ENCODE data around the gene ALKBH4. TPM values are rescaled to one million over a fixed set of nuclear protein-coding genes. Genes with fewer than 3 reads are reported as not detected.
"Not testable (repeated sequence)": the region's sequence is repeated elsewhere in the genome, so short reads cannot be mapped to it uniquely, and the experiment has no call there.

ALKBH4 gene
- total RNA-seq, 1 donor from 2014 or later, result 10.4 TPM

DNA sequence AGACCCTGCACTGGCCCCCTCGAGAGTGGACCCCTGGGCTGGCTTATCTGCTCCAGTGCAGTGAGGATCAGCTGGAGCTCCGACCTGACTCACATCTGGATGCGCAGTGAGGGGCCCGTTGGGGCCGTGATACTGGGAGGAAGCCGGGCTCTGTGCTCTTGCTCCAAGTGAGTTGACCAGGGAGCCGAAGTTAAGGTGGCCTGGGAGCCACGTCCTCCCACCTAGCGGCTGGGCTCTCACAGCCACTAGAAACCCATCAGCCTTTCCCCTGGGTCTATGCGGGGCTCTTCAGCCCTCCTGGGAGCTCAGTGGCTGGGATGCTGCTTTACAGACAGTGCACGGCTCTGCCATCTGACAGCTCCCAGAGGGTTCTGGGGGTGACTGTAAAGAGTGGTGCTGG lies 9.1 kb downstream of the ALKBH4 start:
- Histone ChIP-seq H3K4me3 (ENCODE audit: low read length in 3 of 3) (no peak overlapping the region), H3K27ac (ENCODE audit: low read depth, low read length) (no peak overlapping the region), H3K4me1 (ENCODE audit: control insufficient read depth in 3 of 3, insufficient read depth in 3 of 3, low read length in 3 of 3) (peaks cover 0 to 6% (median 4%) of the 10 kb centered on the region in 3 donors), H3K27me3 (ENCODE audit: control insufficient read depth in 3 of 3, insufficient read depth in 3 of 3, low read length in 3 of 3) (no peaks in the 10 kb centered on the region), H3K9me3 (ENCODE audit: control insufficient read depth in 3 of 3, low read length in 3 of 3) (no peaks in the 10 kb centered on the region), H3K9ac (ENCODE audit: low read depth in 1 of 3, low read length in 3 of 3) (no peak overlapping the region), H3K36me3 (ENCODE audit: control insufficient read depth in 3 of 3, insufficient read depth in 3 of 3, low read length in 3 of 3) (peaks cover 14 to 25% (median 22%) of the 10 kb centered on the region in 3 donors)

DNA sequence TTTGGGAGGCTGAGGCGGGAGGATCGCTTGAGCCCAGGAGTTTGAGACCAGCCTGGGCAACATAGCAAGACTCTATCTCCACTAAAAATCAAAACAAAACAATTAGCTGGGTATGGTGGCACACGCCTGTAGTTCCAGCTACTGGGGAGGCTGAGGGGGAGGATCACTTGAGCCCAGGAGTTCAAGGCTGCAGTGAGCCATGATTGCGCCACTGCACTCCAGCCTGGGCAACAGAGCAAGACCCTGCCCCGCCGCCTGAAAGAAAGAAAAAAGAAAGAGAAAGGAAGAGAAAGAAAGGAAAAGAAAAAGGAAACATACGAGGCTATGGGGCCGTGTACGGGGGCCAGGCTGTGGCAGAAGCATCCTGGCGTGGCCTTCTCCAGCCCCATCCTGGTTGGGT lies 9.7 kb downstream of the ALKBH4 start:
- not testable (repeated sequence) for H3K27ac ChIP-seq (ENCODE audit: low read depth, low read length); H3K4me3 ChIP-seq (ENCODE audit: low read length in 3 of 3); H3K27me3 ChIP-seq (ENCODE audit: control insufficient read depth in 3 of 3, insufficient read depth in 3 of 3, low read length in 3 of 3); H3K9me3 ChIP-seq (ENCODE audit: control insufficient read depth in 3 of 3, low read length in 3 of 3); H3K4me1 ChIP-seq (ENCODE audit: control insufficient read depth in 3 of 3, insufficient read depth in 3 of 3, low read length in 3 of 3); H3K9ac ChIP-seq (ENCODE audit: low read depth in 1 of 3, low read length in 3 of 3)
- peaks cover 14 to 25% (median 22%) of the 10 kb centered on the region in 3 donors for H3K36me3 ChIP-seq (ENCODE audit: control insufficient read depth in 3 of 3, insufficient read depth in 3 of 3, low read length in 3 of 3)

DNA sequence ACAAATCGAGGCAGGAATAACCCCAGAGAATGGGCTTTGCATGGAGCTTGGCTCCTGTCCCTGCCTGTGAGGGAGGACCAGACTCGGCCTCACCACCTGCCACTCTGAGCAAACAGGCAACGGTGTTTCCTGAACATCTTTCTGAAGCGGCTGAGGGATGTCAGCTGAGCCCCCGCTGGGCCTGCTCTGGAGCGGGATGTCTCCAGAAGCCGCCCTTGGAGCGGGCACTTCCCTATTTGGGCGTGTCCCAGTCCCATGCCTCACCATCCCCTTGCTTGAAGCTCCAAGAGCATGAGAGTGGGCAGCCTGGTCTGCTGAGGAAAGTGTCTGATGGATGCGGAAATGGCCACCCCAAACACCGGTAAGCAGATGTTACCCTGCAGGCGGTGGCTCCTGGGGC lies 10.2 kb downstream of the ALKBH4 start:
- H3K27ac ChIP-seq (ENCODE audit: low read depth, low read length), result no peak overlapping the region
- H3K27me3 ChIP-seq (ENCODE audit: control insufficient read depth in 3 of 3, insufficient read depth in 3 of 3, low read length in 3 of 3), result no peaks in the 10 kb centered on the region
- H3K36me3 ChIP-seq (ENCODE audit: control insufficient read depth in 3 of 3, insufficient read depth in 3 of 3, low read length in 3 of 3), result peaks cover 12 to 24% (median 21%) of the 10 kb centered on the region in 3 donors
- no peak overlapping the region for H3K4me3 ChIP-seq (ENCODE audit: low read length in 3 of 3)
- H3K4me1 ChIP-seq (ENCODE audit: control insufficient read depth in 3 of 3, insufficient read depth in 3 of 3, low read length in 3 of 3), result peaks cover 0 to 6% (median 4%) of the 10 kb centered on the region in 3 donors
- H3K9me3 ChIP-seq (ENCODE audit: control insufficient read depth in 3 of 3, low read length in 3 of 3), result no peaks in the 10 kb centered on the region
- no peak overlapping the region for H3K9ac ChIP-seq (ENCODE audit: low read depth in 1 of 3, low read length in 3 of 3)

DNA sequence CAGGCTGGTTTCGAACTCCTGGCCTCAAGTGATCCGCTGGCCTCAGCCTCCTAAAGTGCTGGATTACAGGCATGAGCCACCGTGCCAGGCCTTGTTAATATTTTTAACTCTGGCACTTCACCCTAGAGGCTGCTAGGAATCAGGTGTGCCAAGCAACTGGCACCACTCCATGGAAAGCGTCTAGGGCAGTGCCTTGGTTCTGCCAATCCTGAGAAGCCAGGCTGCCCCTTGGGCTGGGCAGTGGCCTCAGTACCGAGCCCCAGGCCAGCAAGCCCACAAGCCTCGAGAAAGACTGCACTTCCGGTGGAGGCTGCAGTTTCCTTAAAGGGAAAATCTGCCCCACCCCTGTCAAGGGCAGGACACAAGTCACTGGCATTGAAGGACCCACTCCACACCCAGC lies 11.3 kb downstream of the ALKBH4 start:
- Histone ChIP-seq H3K27ac (ENCODE audit: low read depth, low read length) (peak overlapping the region; percentile 12), H3K4me3 (ENCODE audit: low read length in 3 of 3) (no peak overlapping the region), H3K4me1 (ENCODE audit: control insufficient read depth in 3 of 3, insufficient read depth in 3 of 3, low read length in 3 of 3) (peaks cover 0 to 6% (median 4%) of the 10 kb centered on the region in 3 donors)

DNA sequence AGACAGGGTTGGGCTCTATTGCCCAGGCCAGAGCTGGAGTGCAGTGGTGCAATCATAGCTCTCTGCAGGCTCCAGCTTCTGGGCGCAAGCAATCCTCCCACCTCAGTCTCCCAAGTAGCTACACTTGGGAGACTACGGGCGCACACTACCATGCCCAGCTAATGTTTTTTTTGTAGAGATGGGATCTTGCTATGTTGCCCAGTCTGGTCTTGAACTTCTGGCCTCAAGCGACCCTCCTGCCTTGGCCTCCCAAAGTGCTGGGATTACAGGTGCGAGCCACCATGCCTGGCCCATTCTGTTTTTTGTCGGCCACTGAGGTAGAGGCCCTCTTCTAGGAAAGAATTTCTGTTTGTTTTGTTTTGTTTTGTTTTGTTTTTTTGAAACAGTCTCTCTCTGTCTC lies 12.2 kb downstream of the ALKBH4 start:
- Histone ChIP-seq H3K27me3 (ENCODE audit: control insufficient read depth in 3 of 3, insufficient read depth in 3 of 3, low read length in 3 of 3) (no peaks in the 10 kb centered on the region), H3K27ac (ENCODE audit: low read depth, low read length) (no peak overlapping the region), H3K9ac (ENCODE audit: low read depth in 1 of 3, low read length in 3 of 3) (no peak overlapping the region), H3K4me3 (ENCODE audit: low read length in 3 of 3) (no peak overlapping the region), H3K9me3 (ENCODE audit: control insufficient read depth in 3 of 3, low read length in 3 of 3) (no peaks in the 10 kb centered on the region), H3K36me3 (ENCODE audit: control insufficient read depth in 3 of 3, insufficient read depth in 3 of 3, low read length in 3 of 3) (peaks cover 5 to 10% (median 8%) of the 10 kb centered on the region in 3 donors), H3K4me1 (ENCODE audit: control insufficient read depth in 3 of 3, insufficient read depth in 3 of 3, low read length in 3 of 3) (peaks cover 0 to 6% (median 4%) of the 10 kb centered on the region in 3 donors)

More for the DNA sequence above, 11.3 kb downstream of the ALKBH4 start:
- no peaks in the 10 kb centered on the region for H3K27me3 ChIP-seq (ENCODE audit: control insufficient read depth in 3 of 3, insufficient read depth in 3 of 3, low read length in 3 of 3)
- no peaks in the 10 kb centered on the region for H3K9me3 ChIP-seq (ENCODE audit: control insufficient read depth in 3 of 3, low read length in 3 of 3)
- no peak overlapping the region for H3K9ac ChIP-seq (ENCODE audit: low read depth in 1 of 3, low read length in 3 of 3)
- peaks cover 8 to 18% (median 14%) of the 10 kb centered on the region in 3 donors for H3K36me3 ChIP-seq (ENCODE audit: control insufficient read depth in 3 of 3, insufficient read depth in 3 of 3, low read length in 3 of 3)

DNA sequence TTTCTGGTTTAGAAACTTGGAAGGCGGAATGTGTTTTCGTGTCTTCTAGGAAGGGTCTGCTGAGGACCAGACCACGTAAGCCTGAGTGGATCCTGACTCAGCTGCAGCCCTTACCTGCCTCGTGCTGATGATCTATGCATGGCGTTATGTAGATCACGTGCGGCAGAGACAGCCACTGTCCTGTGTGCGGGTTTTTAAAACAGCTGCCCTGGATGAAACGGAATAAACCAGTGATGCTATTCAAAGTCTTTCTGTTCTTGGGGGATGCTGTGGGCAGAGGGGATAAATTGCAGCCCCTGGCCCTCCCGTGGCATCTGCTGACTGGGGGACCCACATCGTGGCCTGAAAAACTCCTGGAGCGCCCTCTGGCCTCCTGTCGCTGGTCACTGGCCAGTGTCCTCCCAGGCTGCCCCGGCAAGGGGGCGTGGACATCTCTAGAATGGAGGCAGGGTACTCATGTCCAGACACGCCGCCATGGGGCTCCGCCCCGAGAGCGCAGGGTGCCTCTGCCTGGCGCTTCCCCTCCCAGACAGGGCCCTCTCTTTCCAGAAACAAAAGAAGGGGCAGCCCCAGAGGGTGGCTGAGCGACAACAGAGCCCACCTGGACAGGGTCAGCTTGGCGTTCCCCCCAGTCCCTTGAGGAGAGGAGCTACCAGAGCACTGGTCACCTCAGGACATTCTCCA lies 13.2 kb downstream of the ALKBH4 start:
- Histone ChIP-seq H3K4me3 (ENCODE audit: low read length in 3 of 3) (no peak overlapping the region), H3K4me1 (ENCODE audit: control insufficient read depth in 3 of 3, insufficient read depth in 3 of 3, low read length in 3 of 3) (peaks cover 0 to 6% (median 4%) of the 10 kb centered on the region in 3 donors), H3K9ac (ENCODE audit: low read depth in 1 of 3, low read length in 3 of 3) (no peak overlapping the region), H3K27ac (ENCODE audit: low read depth, low read length) (no peak overlapping the region), H3K36me3 (ENCODE audit: control insufficient read depth in 3 of 3, insufficient read depth in 3 of 3, low read length in 3 of 3) (peaks cover 1 to 12% (median 4%) of the 10 kb centered on the region in 3 donors), H3K27me3 (ENCODE audit: control insufficient read depth in 3 of 3, insufficient read depth in 3 of 3, low read length in 3 of 3) (no peaks in the 10 kb centered on the region), H3K9me3 (ENCODE audit: control insufficient read depth in 3 of 3, low read length in 3 of 3) (no peaks in the 10 kb centered on the region)

DNA sequence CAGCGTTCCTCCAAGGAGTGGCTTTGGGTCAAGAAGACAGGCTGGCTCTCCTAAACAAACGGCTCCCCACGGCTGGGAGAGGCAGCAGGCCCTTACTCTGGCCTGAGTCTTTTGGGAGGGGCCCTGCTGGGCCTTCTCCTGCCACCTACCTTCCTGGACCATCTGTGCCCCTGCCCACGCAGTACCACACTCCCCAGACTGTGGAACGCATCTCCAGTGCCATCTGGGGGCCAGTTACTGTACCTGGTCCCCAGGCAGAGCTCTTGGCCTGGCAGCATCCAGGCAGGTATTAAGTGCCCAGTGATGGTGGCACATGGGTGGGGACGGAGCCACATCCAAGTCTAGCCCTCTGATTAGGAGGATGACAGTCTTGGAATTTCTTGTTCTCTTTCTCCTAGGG lies 14.4 kb downstream of the ALKBH4 start:
- peaks cover 0 to 6% (median 4%) of the 10 kb centered on the region in 3 donors for H3K4me1 ChIP-seq (ENCODE audit: control insufficient read depth in 3 of 3, insufficient read depth in 3 of 3, low read length in 3 of 3)
- no peak overlapping the region for H3K27ac ChIP-seq (ENCODE audit: low read depth, low read length)
- no peaks in the 10 kb centered on the region for H3K27me3 ChIP-seq (ENCODE audit: control insufficient read depth in 3 of 3, insufficient read depth in 3 of 3, low read length in 3 of 3)
- no peaks in the 10 kb centered on the region for H3K9me3 ChIP-seq (ENCODE audit: control insufficient read depth in 3 of 3, low read length in 3 of 3)
- H3K4me3 ChIP-seq (ENCODE audit: low read length in 3 of 3), result no peak overlapping the region
- peaks cover 0 to 9% (median 6%) of the 10 kb centered on the region in 3 donors for H3K36me3 ChIP-seq (ENCODE audit: control insufficient read depth in 3 of 3, insufficient read depth in 3 of 3, low read length in 3 of 3)
- no peak overlapping the region for H3K9ac ChIP-seq (ENCODE audit: low read depth in 1 of 3, low read length in 3 of 3)

DNA sequence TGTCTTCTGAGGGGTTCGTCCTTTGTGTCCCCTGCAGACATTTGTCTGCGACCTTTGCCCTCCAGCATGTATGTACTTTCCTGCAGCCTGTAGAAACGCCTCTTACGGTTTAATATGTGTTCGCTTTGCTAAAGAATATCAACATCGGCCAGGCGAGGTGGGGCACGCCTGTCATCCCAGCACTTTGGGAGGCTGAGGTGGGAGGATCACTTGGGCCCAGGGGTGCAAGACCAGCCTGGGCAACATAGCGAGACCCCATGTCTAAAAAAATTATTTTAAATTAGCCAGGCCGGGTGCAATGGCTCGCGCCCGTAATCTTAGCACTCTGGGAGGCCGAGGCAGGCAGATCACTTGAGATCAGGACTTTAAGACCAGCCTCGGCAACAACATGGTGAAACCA lies 15.5 kb downstream of the ALKBH4 start:
- Histone ChIP-seq H3K4me3 (ENCODE audit: low read length in 3 of 3) (no peak overlapping the region), H3K36me3 (ENCODE audit: control insufficient read depth in 3 of 3, insufficient read depth in 3 of 3, low read length in 3 of 3) (peaks cover 0 to 8% (median 6%) of the 10 kb centered on the region in 3 donors), H3K9ac (ENCODE audit: low read depth in 1 of 3, low read length in 3 of 3) (no peak overlapping the region), H3K27me3 (ENCODE audit: control insufficient read depth in 3 of 3, insufficient read depth in 3 of 3, low read length in 3 of 3) (no peaks in the 10 kb centered on the region), H3K4me1 (ENCODE audit: control insufficient read depth in 3 of 3, insufficient read depth in 3 of 3, low read length in 3 of 3) (peaks cover 0 to 6% (median 4%) of the 10 kb centered on the region in 3 donors), H3K9me3 (ENCODE audit: control insufficient read depth in 3 of 3, low read length in 3 of 3) (no peaks in the 10 kb centered on the region), H3K27ac (ENCODE audit: low read depth, low read length) (no peak overlapping the region)

DNA sequence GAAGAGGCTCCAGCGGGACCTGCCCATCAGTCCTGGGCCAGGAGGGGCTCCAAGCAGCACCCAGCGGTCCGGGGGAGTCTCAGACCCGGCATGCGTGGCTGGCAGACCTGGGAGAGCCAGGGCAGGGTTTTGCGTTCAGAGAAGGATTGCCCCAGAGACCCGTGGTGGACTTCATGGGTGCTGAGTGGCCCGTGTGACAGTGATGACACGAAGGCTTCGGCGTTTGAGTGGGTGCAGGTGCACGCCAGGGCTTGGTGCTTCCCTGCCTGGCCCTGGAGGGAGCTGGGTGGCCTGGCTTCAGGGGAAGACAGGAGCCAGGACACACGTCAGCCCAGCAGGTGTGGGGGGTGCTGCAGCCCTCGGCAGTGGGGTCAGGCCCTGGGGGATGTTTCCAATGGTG lies 17.4 kb downstream of the ALKBH4 start:
- Histone ChIP-seq H3K4me3 (ENCODE audit: low read length in 3 of 3) (no peak overlapping the region), H3K4me1 (ENCODE audit: control insufficient read depth in 3 of 3, insufficient read depth in 3 of 3, low read length in 3 of 3) (no peaks in the 10 kb centered on the region), H3K27me3 (ENCODE audit: control insufficient read depth in 3 of 3, insufficient read depth in 3 of 3, low read length in 3 of 3) (no peaks in the 10 kb centered on the region), H3K9me3 (ENCODE audit: control insufficient read depth in 3 of 3, low read length in 3 of 3) (no peaks in the 10 kb centered on the region), H3K9ac (ENCODE audit: low read depth in 1 of 3, low read length in 3 of 3) (no peak overlapping the region), H3K27ac (ENCODE audit: low read depth, low read length) (no peak overlapping the region), H3K36me3 (ENCODE audit: control insufficient read depth in 3 of 3, insufficient read depth in 3 of 3, low read length in 3 of 3) (peaks cover 0 to 8% (median 6%) of the 10 kb centered on the region in 3 donors)

DNA sequence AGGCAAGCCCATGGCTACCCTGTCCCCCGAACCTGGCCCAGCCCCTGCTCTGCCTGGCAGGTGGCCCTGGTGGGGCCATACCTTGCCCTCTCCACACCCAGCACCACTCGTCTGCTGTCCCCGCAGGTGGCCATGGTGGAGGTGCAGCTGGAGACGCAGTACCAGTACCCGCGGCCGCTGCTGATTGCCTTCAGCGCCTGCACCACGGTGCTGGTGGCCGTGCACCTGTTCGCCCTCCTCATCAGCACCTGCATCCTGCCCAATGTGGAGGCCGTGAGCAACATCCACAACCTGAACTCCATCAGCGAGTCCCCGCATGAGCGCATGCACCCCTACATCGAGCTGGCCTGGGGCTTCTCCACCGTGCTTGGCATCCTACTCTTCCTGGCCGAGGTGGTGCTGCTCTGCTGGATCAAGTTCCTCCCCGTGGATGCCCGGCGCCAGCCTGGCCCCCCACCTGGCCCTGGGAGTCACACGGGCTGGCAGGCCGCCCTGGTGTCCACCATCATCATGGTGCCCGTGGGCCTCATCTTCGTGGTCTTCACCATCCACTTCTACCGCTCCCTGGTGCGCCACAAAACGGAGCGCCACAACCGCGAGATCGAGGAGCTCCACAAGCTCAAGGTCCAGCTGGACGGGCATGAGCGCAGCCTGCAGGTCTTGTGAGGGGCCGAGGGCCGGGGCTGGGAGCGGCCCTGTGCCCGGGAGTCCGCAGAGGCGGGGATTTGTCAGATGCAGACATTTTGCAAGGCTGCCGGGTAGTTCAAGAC lies 18.1 kb downstream of the ALKBH4 start:
- no peak overlapping the region for H3K4me3 ChIP-seq (ENCODE audit: low read length in 3 of 3)
- H3K27me3 ChIP-seq (ENCODE audit: control insufficient read depth in 3 of 3, insufficient read depth in 3 of 3, low read length in 3 of 3), result no peaks in the 10 kb centered on the region
- no peaks in the 10 kb centered on the region for H3K9me3 ChIP-seq (ENCODE audit: control insufficient read depth in 3 of 3, low read length in 3 of 3)
- no peak overlapping the region for H3K9ac ChIP-seq (ENCODE audit: low read depth in 1 of 3, low read length in 3 of 3)
- H3K27ac ChIP-seq (ENCODE audit: low read depth, low read length), result no peak overlapping the region
- H3K36me3 ChIP-seq (ENCODE audit: control insufficient read depth in 3 of 3, insufficient read depth in 3 of 3, low read length in 3 of 3), result peaks cover 0 to 8% (median 6%) of the 10 kb centered on the region in 3 donors
- H3K4me1 ChIP-seq (ENCODE audit: control insufficient read depth in 3 of 3, insufficient read depth in 3 of 3, low read length in 3 of 3), result no peaks in the 10 kb centered on the region
